ENCODE data around the gene TMEM150A. TPM values are rescaled to one million over a fixed set of nuclear protein-coding genes. Genes with fewer than 3 reads are reported as not detected.

TMEM150A gene
- total and polyA plus RNA-seq, 2 of the 13 experiments (the other 11 are each of a cell fraction or from before 2014, with no cell fraction given): 30.1 to 70.4 TPM

DNA sequence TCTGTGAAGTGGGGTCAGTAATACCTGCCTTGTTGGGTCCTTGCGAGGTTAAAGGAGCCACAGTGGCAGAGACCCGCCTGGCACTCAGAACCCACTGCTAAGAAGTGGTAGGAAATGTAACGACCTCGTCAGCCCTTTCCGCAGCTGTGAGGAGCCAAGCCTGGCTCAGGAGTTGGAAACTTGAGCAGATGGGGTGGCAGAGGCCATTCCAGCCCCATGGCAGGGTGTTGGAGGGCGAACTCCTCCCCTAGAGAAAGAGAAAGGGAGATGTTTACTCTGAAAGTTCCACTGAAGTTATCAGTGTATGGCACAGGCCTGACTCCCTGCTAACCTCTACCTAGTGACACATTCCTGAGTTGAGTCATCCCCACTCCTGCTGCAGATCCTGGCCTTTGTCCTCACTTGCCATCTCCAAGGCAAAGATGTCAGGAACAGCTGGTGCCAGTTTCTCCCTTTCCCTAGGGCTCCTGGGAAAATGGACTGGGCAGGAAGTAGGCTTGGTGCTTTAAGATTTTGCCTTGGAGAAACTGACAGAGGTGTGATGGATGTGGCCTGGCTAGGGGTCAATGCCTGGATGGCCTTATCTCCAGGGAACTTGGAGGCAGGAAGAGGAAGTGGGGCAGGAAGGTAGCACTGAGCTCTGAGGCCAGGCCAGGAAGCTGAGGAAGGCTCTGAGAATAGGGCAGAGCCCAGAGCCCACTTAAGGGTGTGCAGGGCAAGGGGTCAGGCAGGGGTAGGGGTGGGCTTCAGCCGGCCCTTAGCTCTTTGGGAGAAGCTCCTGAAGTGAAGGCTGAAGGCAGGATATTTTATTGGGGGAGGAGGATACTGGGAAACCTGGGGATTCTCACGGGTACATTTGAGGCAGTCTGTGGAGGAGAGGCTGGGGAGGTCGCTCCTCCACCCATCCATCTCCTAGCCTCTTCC is 17.4 kb downstream of the TMEM150A start (continued):
- TF ChIP-seq ZBTB37 (CRISPR knock-in tag; IDR thresholded peaks at IDR 0.05): no peak
- 0 out of 2 replicates have a peak, but pooled peaks have one; percentile 14 for TF ChIP-seq ZNF547 (CRISPR knock-in tag; IDR thresholded peaks at IDR 0.05)
- TF ChIP-seq SRSF4 (IDR thresholded peaks at IDR 0.05; ENCODE audit: low read depth, low read length, poor library complexity, severe bottlenecking): no peak
- TF ChIP-seq HCFC1 (IDR thresholded peaks at IDR 0.05; ENCODE audit: low read depth, low read length): peak; percentile 26; the same call in 1 of the 2 replicates
- peak; percentile 90 for TF ChIP-seq ZBTB25 (CRISPR knock-in tag; IDR thresholded peaks at IDR 0.05)
- no peak for TF ChIP-seq ZUFSP (CRISPR knock-in tag; IDR thresholded peaks at IDR 0.05; ENCODE audit: borderline replicate concordance)
- TF ChIP-seq, protein P1, sequence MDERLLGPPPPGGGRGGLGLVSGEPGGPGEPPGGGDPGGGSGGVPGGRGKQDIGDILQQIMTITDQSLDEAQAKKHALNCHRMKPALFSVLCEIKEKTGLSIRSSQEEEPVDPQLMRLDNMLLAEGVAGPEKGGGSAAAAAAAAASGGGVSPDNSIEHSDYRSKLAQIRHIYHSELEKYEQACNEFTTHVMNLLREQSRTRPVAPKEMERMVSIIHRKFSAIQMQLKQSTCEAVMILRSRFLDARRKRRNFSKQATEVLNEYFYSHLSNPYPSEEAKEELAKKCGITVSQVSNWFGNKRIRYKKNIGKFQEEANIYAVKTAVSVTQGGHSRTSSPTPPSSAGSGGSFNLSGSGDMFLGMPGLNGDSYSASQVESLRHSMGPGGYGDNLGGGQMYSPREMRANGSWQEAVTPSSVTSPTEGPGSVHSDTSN (CRISPR knock-in tag; IDR thresholded peaks at IDR 0.05): peak; percentile 28; the same call in 1 of the 2 replicates
- TF ChIP-seq CBX2 (IDR thresholded peaks at IDR 0.05; ENCODE audit: low read depth, low read length): no peak
- peak; percentile 40; the same call in 1 of the 2 replicates for TF ChIP-seq CBX2 (CRISPR knock-in tag; IDR thresholded peaks at IDR 0.05; ENCODE audit: low read depth)
- no peak for TF ChIP-seq ZNF432 (CRISPR knock-in tag; IDR thresholded peaks at IDR 0.05; ENCODE audit: borderline replicate concordance)
- no peak for TF ChIP-seq ZFP36L1 (CRISPR knock-in tag; IDR thresholded peaks at IDR 0.05)
- TF ChIP-seq HNRNPH1 (optimal IDR thresholded peaks at IDR 0.05; ENCODE audit: low read depth, low read length): peak; percentile 61
- no peak for TF ChIP-seq HES4 (CRISPR knock-in tag; IDR thresholded peaks at IDR 0.05; ENCODE audit: borderline replicate concordance)
- TF ChIP-seq, protein P2, sequence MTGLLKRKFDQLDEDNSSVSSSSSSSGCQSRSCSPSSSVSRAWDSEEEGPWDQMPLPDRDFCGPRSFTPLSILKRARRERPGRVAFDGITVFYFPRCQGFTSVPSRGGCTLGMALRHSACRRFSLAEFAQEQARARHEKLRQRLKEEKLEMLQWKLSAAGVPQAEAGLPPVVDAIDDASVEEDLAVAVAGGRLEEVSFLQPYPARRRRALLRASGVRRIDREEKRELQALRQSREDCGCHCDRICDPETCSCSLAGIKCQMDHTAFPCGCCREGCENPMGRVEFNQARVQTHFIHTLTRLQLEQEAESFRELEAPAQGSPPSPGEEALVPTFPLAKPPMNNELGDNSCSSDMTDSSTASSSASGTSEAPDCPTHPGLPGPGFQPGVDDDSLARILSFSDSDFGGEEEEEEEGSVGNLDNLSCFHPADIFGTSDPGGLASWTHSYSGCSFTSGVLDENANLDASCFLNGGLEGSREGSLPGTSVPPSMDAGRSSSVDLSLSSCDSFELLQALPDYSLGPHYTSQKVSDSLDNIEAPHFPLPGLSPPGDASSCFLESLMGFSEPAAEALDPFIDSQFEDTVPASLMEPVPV (CRISPR knock-in tag; IDR thresholded peaks at IDR 0.05): peak; percentile 89; the same call in 1 of the 2 replicates
- TF ChIP-seq MEF2D (CRISPR knock-in tag; IDR thresholded peaks at IDR 0.05): peak; percentile 94
- TF ChIP-seq ZSCAN9 (CRISPR knock-in tag; IDR thresholded peaks at IDR 0.05; ENCODE audit: borderline replicate concordance): peak; percentile 71; the same call in 1 of the 2 replicates
- no peak for TF ChIP-seq NBN (conservative IDR thresholded peaks at IDR 0.05)
- no peak for TF ChIP-seq ZNF850 (CRISPR knock-in tag; conservative IDR thresholded peaks at IDR 0.05)
- no peak for TF ChIP-seq ZNF562 (CRISPR knock-in tag; IDR thresholded peaks at IDR 0.05; ENCODE audit: borderline replicate concordance)
- TF ChIP-seq ZNF879 (CRISPR knock-in tag; IDR thresholded peaks at IDR 0.05): no peak
- TF ChIP-seq RBM39 (IDR thresholded peaks at IDR 0.05; ENCODE audit: low read depth, low read length, poor library complexity, severe bottlenecking): no peak
- no peak for TF ChIP-seq ZSCAN12 (CRISPR knock-in tag; IDR thresholded peaks at IDR 0.05)
- TF ChIP-seq ZNF343 (CRISPR knock-in tag; IDR thresholded peaks at IDR 0.05): peak; percentile 78
